GM18499 (cell line): ENCODE measurements around the gene IL1RL2.
A peak's percentile ranks its signal among the peaks of the same experiment; 100 is the strongest.

Source experiments
- ATAC-seq: cut with Tn5 transposase; IDR thresholded peaks from one replicate; pipeline ENCODE4 v1.9.1; 2021; ENCODE audit warnings: moderate number of reproducible peaks; ENCODE audit not compliant: insufficient read depth, unreplicated experiment

IL1RL2 gene

DNA sequence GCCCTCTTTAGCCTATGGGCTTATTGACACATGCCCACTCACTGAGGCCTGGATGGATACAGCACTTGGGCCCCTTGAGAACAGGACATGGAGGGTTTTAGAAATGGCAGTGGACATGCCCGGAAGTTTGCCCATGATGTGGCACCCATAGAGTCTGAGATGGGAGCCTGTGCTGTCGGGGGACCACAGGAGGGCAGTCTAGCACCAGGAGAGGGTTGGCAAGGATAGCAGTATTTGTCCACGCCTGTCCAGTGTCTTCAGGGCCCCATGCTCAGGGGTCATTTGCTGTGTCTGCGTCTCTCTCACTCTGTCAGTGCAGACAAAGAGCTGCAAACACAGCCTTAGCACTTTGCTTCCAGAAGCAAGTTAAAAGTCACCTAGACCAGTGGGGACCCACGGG, 48.7 kb downstream of the IL1RL2 start:
- ATAC-seq, result no peak

DNA sequence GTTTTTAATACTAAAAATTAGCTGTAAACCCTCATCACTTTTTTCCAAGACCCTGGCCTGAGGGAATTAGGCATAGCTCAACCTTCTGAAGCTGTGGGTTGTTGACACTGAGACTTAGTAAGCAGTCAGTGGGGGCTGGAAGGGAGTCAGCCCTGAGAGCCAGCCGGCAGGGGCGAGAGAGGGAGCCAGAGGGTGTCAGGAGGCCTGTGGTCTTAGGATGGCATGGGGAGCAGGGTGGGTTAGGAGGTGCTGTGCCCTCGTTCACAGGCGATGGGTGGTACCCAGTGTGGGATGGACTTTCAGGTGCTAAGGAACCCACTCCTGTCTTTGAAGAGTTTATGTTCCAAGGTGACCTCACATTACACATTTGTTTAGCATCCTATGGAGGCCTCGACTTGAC, 49.3 kb downstream of the IL1RL2 start:
- no peak for ATAC-seq

DNA sequence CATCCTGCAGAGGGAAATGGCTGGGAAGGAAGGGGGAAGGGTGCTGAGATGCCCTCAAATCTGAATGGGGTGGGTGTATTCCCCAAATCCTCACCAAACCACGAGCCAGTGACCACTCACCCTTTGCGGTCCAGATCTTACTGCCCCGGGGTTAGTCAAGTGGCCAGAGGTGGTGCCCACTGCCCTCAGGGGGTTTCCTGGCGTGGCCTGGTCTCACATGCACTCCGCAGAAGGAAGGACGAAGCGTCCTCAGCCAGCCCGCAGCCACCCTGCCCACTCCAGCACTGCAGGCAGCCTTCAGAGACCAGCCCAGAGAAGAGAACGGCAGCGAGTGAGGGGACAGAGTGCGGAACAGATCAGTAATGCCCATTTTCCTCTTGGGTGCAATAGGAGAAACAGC, 50.4 kb downstream of the IL1RL2 start:
- no peak for ATAC-seq

DNA sequence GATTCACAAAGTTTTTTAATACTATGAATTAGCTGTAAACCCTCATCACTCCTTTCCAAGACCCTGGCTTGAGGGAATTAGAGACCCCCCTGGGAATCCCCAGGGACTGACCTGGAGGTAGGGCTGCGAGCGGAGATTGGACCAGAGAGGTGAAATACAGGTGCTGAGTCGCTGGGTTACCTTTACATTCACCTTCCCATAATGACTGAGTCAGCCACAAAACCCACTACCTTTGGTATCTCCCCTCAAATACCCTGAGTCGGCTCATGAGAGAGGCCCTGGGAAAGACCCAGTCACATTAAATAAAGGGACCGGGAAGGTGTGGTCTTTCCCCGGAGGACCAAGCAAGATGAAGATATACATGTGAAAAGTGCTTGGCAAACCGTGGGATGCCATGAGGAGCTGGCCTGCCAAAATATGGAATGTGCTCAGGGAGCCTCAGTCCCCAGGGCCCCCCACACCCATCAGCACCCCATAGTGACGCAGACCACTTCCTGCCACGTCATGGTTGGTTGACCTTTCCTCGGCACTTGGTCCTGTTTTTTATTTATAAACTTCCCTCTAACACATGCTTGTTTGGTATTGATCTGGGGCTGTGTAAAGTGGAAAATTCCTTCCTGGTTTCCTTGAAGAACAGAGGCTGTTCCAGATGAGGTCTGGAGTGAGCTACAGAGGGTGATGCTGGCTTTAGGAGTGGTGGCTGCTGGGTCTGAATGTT, 51.4 kb downstream of the IL1RL2 start:
- no peak for ATAC-seq

DNA sequence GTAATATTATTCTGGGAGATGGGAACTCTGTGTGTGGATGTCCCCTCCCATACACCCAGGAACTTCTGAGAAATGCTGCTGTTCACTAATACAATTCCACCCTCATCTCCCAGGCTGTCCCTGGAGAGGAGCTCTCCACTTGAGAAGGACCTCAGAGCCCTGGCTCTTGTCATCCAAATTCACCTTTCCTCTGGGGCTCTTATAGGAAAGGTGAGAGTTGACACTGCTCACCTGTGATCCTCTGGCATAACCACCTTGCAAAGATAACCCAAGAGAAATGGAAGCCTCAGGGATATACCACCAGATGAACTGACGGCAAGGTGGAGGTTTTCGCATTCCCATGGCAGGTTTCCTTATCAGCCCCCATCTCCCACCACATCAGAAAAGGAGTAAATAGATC, 52.0 kb downstream of the IL1RL2 start:
- no peak for ATAC-seq

DNA sequence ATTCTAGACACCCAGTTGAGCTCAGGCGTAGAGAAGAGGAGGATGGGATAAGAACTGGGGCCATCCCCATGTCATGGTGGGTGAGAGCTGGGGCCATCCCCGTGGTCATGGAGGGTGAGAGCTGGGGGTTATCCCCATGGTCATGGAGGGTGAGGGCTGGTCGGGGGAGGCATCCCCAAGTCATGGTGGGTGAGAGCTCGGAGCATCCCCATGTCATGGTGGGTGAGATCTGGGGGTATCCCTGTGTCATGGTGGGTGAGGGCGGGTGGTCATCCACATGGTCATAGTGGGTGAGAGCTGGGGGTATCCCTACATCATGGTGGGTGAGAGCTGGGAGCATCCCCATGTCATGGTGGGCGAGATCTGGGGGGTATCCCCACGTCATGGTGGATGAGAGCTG, 52.5 kb downstream of the IL1RL2 start:
- ATAC-seq, result no peak

DNA sequence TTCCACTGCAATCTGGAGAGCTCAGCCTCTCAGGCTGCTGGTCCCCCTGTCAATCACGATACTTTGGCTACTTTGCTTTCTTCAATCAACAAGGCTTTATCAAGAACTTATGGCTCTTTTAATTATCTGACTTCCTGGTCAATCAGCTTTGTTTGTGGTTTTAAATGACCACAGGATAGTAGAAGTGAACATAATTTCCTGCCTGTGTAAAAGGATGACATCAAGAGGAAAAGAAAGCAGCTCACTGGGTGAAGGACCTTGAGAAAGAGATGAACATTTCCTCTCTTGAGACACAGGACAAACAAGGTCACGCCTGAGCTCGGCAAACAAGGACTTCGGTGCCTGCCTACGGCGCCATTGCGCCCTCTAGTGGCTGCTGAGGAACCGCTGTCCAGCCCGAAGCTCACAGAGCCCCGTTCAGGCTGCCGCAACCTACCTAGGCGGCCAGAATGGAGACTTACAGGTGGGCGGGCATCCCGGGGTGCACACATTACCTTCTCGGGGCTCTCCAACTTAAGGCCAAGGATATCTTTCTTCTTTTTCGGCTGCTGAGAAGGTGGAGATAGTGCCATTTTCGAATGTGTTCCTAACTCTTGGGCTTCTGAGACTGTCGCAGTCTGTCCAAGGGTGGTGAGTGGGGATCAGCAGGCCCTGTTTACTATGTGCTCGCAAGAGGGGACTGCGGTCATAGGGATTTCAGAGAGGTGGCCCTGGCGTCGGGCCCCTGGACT, 54.0 kb downstream of the IL1RL2 start:
- ATAC-seq, result peak; percentile 70

DNA sequence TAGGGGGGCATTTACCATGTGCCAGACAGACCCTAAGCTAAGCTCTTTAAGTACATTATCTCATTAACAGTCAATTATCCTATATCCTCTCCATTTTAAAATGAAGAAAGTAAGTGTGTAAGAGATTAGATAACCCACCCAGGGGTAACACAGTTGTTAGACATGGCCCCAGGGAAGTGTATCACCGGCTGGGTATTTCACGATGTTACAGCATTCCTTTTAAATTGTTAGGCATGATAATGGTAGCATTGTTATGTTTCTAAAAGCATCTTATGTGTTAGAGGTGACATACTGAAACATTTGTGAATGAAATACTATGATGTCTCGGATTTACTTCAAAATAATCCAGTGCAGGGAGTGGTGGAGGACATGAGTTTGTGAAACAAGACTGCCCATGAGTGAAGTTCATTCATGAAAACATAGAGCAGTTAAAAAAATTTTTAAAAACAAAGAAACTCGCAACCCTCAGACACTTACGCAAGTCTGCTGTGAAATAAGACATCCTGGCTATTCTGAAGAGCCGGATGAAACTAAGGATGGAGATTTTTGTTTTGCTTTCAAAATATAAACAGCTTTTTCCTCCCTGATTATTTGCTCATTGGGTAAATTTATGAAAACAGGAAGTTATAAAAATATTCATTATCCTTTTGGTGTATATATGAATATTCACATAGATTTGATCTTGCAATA, 54.9 kb downstream of the IL1RL2 start:
- no peak for ATAC-seq

DNA sequence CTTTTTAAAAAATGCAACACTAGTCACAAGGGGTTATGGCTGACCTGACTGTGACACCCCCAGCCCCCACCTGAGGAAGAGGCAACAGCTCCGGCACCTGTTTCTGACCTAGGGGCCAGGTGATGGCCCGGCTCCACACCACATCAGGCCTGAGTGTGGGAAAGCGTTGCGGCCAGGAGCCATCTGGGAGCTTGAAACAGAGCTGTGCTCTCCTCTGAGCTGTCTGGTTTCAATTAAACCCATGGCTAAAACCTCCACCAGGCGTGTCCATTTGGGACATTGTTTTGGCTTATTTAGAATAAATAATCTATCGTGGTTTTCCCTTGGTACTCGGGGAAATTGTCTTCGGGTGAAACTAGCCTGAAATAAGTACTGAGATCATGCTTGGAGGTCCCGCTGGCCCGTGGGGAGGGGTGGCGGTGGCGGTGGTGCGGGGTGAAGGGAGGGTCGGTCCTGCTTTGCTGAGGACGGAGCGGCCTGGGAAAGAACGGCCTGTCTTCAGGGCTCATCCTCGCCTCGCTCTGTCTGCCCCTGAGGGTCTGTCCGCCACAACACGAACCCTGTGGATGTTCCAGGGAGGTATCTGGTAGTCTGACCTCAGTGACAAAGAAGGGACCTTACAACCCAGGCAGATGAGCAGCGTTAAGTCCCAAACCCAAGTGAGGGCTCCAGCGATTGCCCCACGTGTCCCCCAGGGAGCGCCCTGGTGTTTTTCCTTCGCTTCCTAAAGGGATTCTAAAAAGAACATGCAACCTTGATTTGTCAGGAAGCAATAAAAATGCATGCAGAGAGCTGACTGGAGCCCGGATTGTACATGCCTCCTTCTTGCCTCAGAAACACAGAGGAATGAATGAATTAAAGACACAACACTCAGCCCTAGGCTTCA, 58.7 kb downstream of the IL1RL2 start:
- ATAC-seq, result no peak

DNA sequence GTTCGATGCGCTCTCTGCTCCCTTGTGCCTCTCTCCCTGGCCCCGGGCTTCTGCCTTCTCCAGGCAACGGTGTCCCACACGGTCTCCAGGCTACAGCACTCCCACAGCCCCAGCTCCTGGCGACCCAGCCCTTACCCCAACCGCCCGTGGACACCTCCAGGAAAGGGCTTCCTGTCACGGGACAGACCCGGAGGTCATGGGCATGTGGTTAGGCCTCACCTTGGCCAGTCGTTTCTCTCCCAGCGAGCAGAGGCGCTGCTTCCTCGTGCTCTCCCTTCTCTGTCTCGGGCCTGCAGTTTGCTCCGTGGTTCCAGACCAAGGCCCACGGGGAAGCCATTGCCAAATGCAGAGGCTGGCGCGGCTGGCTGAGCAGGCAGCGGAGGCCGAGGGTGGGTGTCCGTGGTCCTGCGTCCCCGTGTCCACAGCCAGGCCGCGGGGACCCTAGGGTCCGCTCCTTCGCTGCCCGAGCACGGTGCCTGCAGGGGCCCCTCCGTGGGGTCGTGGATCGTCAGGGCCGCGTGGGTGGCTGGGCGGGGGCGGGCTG, 63.5 kb downstream of the IL1RL2 start:
- no peak for ATAC-seq

DNA sequence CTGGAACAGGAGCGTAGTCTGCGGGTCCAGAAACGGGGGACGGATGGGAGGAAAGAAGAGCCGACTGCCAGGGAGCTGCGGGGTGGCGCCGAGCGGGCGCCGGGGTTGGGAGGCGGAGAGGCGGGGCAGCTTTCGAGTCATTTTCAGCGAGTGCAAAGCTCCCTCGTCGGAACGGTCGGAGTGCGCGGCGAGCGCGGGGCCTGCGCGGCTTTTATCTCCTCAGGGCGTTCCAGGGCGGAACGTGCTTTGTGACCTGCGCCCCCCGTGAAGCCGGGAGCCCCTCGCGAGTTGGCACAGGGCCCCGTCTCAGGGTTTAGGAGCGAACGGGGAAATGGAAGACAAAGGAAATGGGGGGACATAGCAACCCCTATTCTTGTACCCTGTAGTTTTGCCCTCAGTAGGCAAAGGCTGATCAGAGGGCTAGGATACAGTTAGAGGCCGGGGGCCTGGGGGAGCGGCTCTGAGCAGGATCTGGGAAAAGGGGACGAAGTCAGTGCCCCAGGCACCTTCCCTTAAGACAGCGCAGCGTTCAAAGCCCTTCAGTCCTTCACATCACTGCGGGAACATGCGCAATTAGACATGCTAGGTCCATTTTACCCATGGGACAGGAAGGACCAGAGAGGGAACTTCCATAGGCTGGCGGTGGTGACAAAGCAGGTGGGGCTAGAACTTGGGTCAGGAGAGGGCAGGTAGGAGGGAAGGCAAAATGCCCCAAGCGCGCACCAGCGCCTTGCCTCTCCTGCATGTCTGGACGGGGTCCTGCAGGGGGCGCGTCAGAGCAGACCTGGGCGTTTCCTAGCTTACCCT, 64.4 kb downstream of the IL1RL2 start:
- no peak for ATAC-seq

DNA sequence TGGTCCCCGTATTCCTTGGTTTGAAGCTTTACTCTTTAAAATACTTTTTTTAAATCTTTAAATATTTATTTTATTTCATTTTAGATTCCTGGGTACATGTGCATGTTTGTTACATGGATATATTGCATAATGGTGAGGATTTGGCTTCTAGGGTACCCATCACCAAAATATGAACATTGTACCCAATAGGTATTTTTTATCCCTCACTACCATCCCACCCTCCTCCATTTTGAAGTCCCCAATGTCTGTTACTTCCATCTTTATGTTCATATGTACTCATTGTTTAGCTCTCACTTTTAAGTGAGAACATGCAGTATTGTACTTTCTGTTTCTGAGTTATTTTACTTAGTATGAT, 65.0 kb downstream of the IL1RL2 start:
- no peak for ATAC-seq

DNA sequence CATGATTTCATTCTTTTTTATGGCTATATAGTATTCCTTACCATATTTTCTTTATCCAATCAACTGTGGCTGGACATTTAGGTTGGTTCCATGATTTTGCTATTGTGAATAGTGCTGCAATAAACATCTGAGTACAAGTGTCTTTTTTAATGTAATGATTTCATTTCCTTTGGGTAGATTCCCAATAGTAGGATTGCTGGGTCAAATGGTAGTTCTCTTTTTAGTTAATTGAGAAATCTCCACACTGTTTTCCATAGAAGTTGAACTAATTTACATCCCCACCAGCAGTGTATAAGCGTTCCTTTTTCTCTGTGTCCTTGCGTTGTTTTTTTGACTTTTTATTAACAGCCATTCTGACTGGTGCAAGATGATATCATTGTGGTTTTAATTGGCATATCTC, 65.4 kb downstream of the IL1RL2 start:
- no peak for ATAC-seq

DNA sequence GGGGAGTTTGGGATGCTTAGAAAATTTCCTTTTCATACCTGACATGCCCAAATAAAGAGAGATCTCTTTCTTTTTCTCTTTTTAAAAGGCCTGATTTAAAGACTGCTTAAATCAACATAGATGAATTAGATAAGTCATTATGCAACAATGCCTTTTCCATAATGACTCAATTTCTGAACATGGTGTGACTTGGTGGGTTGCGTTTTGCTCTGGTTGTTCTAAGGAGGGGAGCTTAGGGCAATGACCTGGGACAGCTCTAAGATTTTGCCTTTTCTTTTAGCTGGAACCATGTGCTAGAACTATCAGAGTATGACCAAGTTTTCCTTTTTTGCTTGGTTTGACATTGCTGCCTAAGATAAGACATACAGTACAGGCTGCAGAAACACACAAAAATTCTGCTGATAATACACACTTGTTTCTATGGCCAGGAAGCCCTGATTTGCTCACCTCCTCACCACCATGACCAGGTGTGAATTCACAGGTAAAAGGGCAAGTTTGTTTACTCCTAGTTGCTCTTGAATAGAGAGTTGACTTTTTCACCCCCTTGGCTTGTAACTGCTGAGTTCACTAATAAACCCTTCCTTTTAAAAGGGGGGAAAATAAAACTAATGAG, 66.4 kb downstream of the IL1RL2 start:
- ATAC-seq, result no peak

DNA sequence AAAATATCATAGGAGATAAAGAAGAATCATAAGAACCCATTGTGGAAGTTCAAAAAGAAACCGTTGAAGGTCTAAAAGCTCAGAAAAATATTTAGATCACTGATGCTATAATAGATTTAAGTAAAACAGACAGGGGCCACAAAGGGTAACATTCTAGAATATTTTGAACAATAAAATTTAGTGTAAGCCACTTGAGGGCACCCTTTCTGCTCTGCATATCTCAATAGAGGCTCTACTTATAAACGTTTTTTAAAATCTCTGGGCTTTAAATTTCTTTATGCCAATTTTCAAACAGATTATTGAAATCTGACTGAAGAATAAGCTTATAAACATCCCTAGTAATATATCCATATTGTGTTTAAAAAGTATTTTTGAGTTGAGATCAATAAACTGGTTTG, 66.9 kb downstream of the IL1RL2 start:
- no peak for ATAC-seq

DNA sequence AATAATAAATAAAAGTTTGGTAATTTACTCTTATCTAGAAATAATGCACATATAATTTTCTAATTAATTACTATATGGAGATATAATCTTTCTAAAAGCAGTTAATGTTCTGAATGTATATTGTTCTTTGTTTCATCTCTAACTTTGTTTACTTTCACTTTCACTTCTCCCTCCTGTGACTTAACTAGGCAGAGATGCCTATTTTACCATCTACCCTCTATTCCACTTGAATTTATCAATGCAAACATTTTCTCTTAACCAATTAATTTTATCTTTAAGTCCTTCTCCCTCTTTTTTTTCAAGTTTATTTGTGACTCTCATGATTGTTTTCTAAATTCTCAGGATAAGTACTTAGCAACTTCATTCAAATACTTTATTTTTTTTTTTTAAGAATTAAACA, 69.5 kb downstream of the IL1RL2 start:
- no peak for ATAC-seq

DNA sequence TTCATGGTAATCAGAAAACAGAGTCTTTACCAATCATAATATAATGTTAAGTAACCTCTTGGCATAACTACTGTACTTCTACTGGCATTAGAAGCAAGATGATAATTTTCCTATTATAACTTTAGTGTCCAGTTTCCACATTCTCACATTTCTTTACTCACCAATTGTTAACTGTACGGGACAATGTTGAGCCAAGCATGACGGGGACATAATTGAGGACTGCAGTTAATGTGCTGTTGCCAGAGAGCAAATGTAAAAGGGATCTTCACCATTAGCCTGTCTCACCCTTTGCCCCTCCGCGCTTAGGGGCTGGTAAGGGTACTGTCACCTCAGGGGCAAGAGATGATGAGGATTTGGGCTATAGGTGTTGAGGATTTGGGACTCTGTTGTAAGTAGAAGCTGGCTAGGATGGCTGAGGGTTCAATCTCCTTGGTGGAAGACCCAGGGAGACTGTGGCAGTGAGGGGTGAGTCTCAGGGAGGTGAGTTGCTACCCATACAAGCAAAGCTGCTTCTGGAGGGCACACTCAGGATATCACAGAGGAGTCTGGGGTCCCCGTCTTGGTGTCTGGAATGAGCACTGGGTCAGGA, 70.1 kb downstream of the IL1RL2 start:
- no peak for ATAC-seq

DNA sequence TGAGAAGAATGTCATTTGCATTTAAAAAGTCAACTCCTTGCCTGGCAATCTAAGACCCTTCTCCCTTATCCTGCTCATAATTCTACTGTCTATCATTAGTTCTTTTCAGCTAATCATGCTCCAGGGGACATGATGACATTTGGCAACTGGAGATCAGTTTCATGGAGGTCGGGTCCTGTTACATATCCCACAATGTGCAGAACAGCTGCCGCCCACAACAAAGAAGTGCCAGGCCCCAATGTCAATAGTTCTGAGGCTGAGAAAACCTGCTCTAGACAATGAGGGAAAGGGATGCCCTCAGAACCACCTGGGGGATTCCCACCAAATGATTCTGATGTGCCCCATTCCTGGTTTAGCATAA, 71.2 kb downstream of the IL1RL2 start:
- ATAC-seq, result no peak
